HG03565 (cell line): ENCODE measurements around the gene HIGD1C.
"Not testable (repeated sequence)": the region's sequence is repeated elsewhere in the genome, so short reads cannot be mapped to it uniquely, and the experiment has no call there.

Experiments
- ATAC-seq: cut with Tn5 transposase; IDR thresholded peaks from one replicate; pipeline ENCODE4 v1.9.1; 2021; ENCODE audit warnings: mild to moderate bottlenecking, moderate library complexity; ENCODE audit not compliant: unreplicated experiment

HIGD1C gene

GRCh38 chr12:50933459-50934124 is 18.8 kb upstream of the HIGD1C start:
- no peak for ATAC-seq

- ATAC-seq, result no peak
Observed at GRCh38 chr12:50934371-50934851, 17.9 kb upstream of the HIGD1C start.

GRCh38 chr12:50934981-50935807 is 17.1 kb upstream of the HIGD1C start:
- no peak for ATAC-seq

- no peak for ATAC-seq
Observed at GRCh38 chr12:50936821-50937530, 15.4 kb upstream of the HIGD1C start.

GRCh38 chr12:50937653-50938052 is 14.7 kb upstream of the HIGD1C start:
- ATAC-seq, result no peak

GRCh38 chr12:50947933-50948626 is 4.3 kb upstream of the HIGD1C start:
- no peak for ATAC-seq

- no peak for ATAC-seq
Observed at GRCh38 chr12:50948798-50949197, 3.5 kb upstream of the HIGD1C start.

- ATAC-seq, result no peak
Observed at GRCh38 chr12:50949801-50950302, 2.5 kb upstream of the HIGD1C start.

GRCh38 chr12:50951112-50951511 is 1.2 kb upstream of the HIGD1C start:
- ATAC-seq, result no peak

GRCh38 chr12:50953047-50953446 is 703 bp downstream of the HIGD1C start:
- ATAC-seq, result no peak

- ATAC-seq, result not testable (repeated sequence)
Observed at GRCh38 chr12:50954789-50955188, 2.4 kb downstream of the HIGD1C start.

- ATAC-seq, result no peak
Observed at GRCh38 chr12:50955288-50955687, 2.9 kb downstream of the HIGD1C start.

- no peak for ATAC-seq
Observed at GRCh38 chr12:50955697-50956096, 3.4 kb downstream of the HIGD1C start.

- no peak for ATAC-seq
Observed at GRCh38 chr12:50960130-50960529, 7.8 kb downstream of the HIGD1C start.

GRCh38 chr12:50961708-50962107 is 9.4 kb downstream of the HIGD1C start:
- ATAC-seq, result no peak

GRCh38 chr12:50964432-50964831 is 12.1 kb downstream of the HIGD1C start:
- ATAC-seq, result no peak

GRCh38 chr12:50971946-50972345 is 19.6 kb downstream of the HIGD1C start:
- ATAC-seq, result no peak

- no peak for ATAC-seq
Observed at GRCh38 chr12:50979369-50980052, 27.2 kb downstream of the HIGD1C start.

GRCh38 chr12:50980545-50980944 is 28.2 kb downstream of the HIGD1C start:
- ATAC-seq, result no peak
